Measurements from ENCODE around the gene TTYH1. TPM values are rescaled to one million over a fixed set of nuclear protein-coding genes. Genes with fewer than 3 reads are reported as not detected.
"Not testable (repeated sequence)": the region's sequence is repeated elsewhere in the genome, so short reads cannot be mapped to it uniquely, and the experiment has no call there.

Gene TTYH1
- total RNA-seq, 1 donor from 2014 or later, result 207 TPM

DNA sequence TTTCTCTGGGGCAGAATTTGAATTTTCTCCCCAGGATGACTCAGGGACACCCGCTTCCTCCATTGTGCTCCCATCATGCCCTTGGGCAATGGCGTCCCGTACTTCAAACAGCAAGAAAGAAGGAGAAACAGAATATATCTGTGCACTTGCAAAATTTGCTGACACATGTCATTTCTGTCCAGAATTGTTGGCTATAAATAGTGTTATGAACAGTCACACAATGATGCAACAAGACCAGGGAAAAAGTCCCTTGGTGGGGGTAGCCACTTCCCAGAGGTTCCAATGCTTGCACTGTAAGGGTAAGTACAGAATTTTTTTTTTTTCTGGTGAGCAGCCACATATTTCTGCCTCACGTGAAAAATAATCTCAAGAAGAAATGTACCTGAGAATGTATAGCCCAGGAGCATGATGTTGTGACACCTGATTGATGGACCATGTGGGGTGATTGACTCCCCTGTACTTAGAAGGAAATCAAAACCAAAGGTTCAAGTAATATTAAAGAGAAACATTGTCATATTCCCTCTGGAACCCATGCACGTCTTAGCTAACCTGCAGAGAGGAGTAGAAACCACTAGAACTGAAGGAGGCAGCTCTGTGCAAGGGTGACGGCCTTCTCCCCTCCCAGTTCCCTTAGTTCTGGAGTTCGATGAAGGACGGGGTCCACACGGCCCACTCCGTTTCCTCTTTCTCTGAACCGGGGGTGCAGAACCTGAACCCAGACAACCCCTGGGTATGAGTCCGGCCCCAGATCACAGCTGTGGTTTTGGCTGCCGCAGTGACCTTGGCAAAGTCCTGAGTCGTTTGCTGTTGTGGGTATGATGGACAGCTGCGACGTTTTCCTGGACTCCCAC lies 41.3 kb upstream of the TTYH1 start:
- H3K4me3 Mint-ChIP-seq, result no peak overlapping the region
- H3K27me3 Mint-ChIP-seq (ENCODE audit: low read depth), result peaks cover 36% of the 10 kb centered on the region
- H3K27ac Mint-ChIP-seq (ENCODE audit: unreplicated experiment), result no peak overlapping the region
- no peak for DNase-seq (ENCODE audit: low read depth, low spot score)
- H3K4me1 Mint-ChIP-seq, result no peaks in the 10 kb centered on the region
- H3K9me3 Mint-ChIP-seq, result no peaks in the 10 kb centered on the region
- no peaks in the 10 kb centered on the region for H3K36me3 Mint-ChIP-seq (ENCODE audit: low read depth)
- TF ChIP-seq, protein P1, sequence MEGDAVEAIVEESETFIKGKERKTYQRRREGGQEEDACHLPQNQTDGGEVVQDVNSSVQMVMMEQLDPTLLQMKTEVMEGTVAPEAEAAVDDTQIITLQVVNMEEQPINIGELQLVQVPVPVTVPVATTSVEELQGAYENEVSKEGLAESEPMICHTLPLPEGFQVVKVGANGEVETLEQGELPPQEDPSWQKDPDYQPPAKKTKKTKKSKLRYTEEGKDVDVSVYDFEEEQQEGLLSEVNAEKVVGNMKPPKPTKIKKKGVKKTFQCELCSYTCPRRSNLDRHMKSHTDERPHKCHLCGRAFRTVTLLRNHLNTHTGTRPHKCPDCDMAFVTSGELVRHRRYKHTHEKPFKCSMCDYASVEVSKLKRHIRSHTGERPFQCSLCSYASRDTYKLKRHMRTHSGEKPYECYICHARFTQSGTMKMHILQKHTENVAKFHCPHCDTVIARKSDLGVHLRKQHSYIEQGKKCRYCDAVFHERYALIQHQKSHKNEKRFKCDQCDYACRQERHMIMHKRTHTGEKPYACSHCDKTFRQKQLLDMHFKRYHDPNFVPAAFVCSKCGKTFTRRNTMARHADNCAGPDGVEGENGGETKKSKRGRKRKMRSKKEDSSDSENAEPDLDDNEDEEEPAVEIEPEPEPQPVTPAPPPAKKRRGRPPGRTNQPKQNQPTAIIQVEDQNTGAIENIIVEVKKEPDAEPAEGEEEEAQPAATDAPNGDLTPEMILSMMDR (conservative IDR thresholded peaks at IDR 0.05), result no peak

GRCh38 chr19:54375181-54375938 lies 39.9 kb upstream of the TTYH1 start:
- H3K36me3 Mint-ChIP-seq (ENCODE audit: low read depth); DNase-seq (ENCODE audit: low read depth, low spot score); H3K4me3 Mint-ChIP-seq; H3K27ac Mint-ChIP-seq (ENCODE audit: unreplicated experiment); H3K4me1 Mint-ChIP-seq; H3K9me3 Mint-ChIP-seq: not testable (repeated sequence)
- H3K27me3 Mint-ChIP-seq (ENCODE audit: low read depth), result peaks cover 38% of the 10 kb centered on the region

DNA sequence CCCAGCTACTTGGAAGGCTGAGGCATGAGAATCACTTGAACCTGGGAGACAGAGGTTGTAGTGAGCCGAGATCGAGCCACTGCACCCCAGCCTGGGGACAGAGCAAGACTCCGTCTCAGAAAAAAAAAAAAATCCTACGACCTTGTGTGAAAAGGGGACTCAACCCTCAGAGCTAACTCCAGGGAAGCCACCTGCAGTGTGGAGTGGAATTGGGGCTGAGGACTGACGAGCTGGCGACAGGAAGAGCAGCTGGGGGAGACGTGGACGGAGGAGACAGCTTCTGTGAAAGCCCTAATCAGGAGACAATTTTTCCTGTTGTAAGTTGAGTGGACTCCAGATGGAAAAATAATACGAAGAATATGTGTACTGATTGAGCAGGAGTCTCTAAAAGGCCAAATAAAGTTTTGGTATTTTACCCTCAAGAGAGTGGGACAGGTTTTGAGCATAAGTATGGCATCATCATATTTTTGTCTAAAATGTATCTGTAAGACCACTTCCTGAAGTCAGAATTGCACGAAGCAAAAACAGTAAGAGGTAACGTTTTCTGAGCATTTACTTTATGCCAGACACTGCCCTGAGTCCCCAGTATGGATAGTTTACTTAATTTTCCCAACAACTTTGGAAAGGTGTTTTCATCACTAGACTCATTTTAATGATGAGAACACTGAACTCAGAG lies 38.5 kb upstream of the TTYH1 start:
- peaks cover 36% of the 10 kb centered on the region for H3K27me3 Mint-ChIP-seq (ENCODE audit: low read depth)
- no peaks in the 10 kb centered on the region for H3K9me3 Mint-ChIP-seq
- TF ChIP-seq, protein P1 (conservative IDR thresholded peaks at IDR 0.05), result no peak
- no peaks in the 10 kb centered on the region for H3K36me3 Mint-ChIP-seq (ENCODE audit: low read depth)
- H3K27ac Mint-ChIP-seq (ENCODE audit: unreplicated experiment), result no peak overlapping the region
- no peaks in the 10 kb centered on the region for H3K4me1 Mint-ChIP-seq
- DNase-seq (ENCODE audit: low read depth, low spot score), result no peak
- H3K4me3 Mint-ChIP-seq, result no peak overlapping the region

DNA sequence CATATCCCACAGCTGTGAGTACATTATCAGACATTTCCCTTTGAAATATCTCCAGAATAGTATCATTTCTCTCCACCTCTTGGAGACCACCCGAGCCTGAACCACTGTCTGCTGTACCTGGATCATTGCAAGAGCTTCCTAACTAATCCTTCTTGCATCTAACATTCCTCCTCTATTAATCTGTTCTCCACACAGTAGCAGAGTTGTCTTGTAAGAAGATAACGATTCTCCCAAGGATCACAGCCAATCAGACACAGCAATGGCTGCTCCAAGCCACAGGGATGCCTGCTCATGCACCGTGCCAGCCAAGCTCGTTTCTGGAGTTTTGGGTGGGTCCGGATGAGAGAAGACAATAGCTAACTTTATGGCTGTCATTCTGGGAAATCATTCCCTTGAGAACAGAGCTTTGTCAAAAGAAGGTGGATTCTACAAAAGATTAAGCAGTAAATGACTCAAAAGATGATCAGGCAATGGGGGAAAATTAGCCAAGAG lies 36.0 kb upstream of the TTYH1 start:
- TF ChIP-seq, protein P1 (conservative IDR thresholded peaks at IDR 0.05), result no peak
- H3K4me1 Mint-ChIP-seq, result no peaks in the 10 kb centered on the region
- peaks cover 41% of the 10 kb centered on the region for H3K27me3 Mint-ChIP-seq (ENCODE audit: low read depth)
- no peaks in the 10 kb centered on the region for H3K9me3 Mint-ChIP-seq
- H3K4me3 Mint-ChIP-seq, result no peak overlapping the region
- no peak overlapping the region for H3K27ac Mint-ChIP-seq (ENCODE audit: unreplicated experiment)
- no peaks in the 10 kb centered on the region for H3K36me3 Mint-ChIP-seq (ENCODE audit: low read depth)
- no peak for DNase-seq (ENCODE audit: low read depth, low spot score)

DNA sequence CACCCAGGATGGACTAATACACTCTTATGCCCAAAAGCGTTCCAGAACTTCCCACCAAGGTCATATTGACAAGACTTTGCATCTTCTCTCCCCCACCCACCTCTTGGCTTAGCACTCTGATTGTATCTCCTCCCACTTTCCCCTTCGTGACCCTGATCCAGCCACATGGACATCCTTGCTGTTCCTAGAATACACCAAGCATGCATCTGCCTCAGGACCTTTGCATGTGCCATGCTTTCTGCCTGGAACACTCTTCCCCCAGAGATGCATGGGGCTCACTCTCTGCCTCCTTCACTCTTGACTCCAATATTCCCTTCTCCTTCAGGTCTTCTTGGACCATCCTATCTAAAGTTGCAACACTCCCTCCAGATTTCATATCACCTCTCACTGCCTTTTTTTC lies 34.4 kb upstream of the TTYH1 start:
- peaks cover 46% of the 10 kb centered on the region for H3K27me3 Mint-ChIP-seq (ENCODE audit: low read depth)
- H3K4me1 Mint-ChIP-seq, result no peaks in the 10 kb centered on the region
- H3K9me3 Mint-ChIP-seq, result no peaks in the 10 kb centered on the region
- TF ChIP-seq, protein P1 (conservative IDR thresholded peaks at IDR 0.05), result no peak
- no peak for DNase-seq (ENCODE audit: low read depth, low spot score)
- H3K27ac Mint-ChIP-seq (ENCODE audit: unreplicated experiment), result no peak overlapping the region
- no peaks in the 10 kb centered on the region for H3K36me3 Mint-ChIP-seq (ENCODE audit: low read depth)
- H3K4me3 Mint-ChIP-seq, result no peak overlapping the region

DNA sequence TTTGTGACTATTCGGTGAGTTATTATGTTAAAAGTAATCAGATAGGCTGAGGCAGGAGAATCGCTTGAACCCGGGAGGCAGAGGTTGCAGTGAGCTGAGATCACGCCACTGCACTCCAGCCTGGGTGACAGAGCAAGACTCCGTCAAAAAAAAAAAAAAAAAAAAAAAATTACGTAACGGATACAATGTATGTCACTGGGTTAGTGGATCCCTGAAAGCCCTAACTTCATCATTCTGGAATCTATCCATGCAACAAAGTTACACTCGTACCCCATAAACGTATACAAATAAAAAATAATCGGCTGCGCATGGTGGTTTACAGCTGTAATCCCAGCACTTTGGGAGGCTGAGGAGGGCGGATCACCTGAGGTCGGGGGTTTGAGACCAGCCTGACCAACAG lies 33.2 kb upstream of the TTYH1 start:
- H3K9me3 Mint-ChIP-seq; H3K4me1 Mint-ChIP-seq; H3K4me3 Mint-ChIP-seq; H3K27ac Mint-ChIP-seq (ENCODE audit: unreplicated experiment); H3K36me3 Mint-ChIP-seq (ENCODE audit: low read depth); DNase-seq (ENCODE audit: low read depth, low spot score): not testable (repeated sequence)
- H3K27me3 Mint-ChIP-seq (ENCODE audit: low read depth), result peaks cover 41% of the 10 kb centered on the region

All from neural crest cell (in vitro differentiated cells).